ENCODE data around the gene CCDC182.

CCDC182 gene

DNA sequence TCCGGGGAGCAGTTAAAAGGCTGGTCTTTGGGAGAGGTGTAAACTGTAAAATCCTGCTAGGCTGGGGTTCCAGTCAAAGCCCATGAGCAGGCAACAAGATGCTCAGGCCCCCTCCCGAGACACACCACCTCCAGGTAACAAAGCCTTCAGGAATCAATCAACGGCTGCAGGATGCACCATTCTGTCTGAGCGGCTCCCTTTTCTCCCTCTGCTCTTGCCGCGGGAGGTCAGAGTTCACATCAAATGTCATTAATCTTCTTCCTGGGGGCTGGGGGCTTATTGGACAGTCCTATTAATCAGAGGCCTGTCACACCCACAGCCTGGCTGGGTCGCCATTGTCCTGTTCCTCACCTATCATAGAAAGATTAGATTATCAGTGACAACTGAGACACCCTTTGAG, 11.9 kb upstream of the CCDC182 start:
- Histone ChIP-seq H3K36me3 (ENCODE audit: insufficient read depth, low read depth, low read length) (no peaks in the 10 kb centered on the region), H3K27me3 (ENCODE audit: insufficient read depth, low read length) (peaks cover 3% of the 10 kb centered on the region; the same call in 1 of the 2 replicates), H3K4me3 (ENCODE audit: low read length) (no peak overlapping the region), H3K9me3 (ENCODE audit: insufficient read depth, low read depth, low read length) (no peaks in the 10 kb centered on the region), H3K9ac (ENCODE audit: low read depth, low read length) (no peak overlapping the region), H3K27ac (ENCODE audit: low read length) (no peak overlapping the region), H3K4me1 (ENCODE audit: insufficient read depth, low read length) (peaks cover 2% of the 10 kb centered on the region; the same call in 1 of the 2 replicates)

DNA sequence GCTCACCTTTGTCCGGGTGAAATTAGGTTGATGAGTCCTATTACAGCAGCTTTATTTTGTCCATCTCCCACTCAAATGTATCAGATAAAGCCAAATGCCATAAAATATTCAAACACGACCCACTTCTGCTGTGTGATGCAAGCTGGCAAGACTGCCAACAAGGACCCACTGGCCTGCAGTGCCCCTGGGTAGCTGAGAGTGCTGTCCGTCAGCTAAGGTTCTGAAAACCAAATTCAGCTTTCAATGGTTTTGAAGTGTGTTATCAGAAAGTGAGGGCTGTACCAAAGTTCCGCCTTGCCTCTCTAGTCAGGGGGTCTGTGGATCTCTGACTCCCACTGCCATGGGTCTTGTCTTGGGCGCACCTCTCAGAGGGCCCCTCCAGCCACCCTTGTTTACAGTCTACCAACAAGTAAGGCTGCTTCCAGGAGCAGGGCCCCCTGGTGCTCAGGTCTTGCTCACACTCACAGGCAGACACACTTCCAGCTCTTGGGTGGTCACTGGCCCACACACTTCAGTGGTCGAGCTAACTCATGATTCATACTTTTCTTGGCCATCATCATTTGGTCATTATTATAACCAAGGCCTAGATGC, 10.5 kb upstream of the CCDC182 start:
- Histone ChIP-seq H3K9ac (ENCODE audit: low read depth, low read length) (no peak overlapping the region), H3K9me3 (ENCODE audit: insufficient read depth, low read depth, low read length) (no peaks in the 10 kb centered on the region), H3K27ac (ENCODE audit: low read length) (no peak overlapping the region), H3K27me3 (ENCODE audit: insufficient read depth, low read length) (no peaks in the 10 kb centered on the region), H3K4me3 (ENCODE audit: low read length) (no peak overlapping the region), H3K4me1 (ENCODE audit: insufficient read depth, low read length) (no peaks in the 10 kb centered on the region), H3K36me3 (ENCODE audit: insufficient read depth, low read depth, low read length) (no peaks in the 10 kb centered on the region)

DNA sequence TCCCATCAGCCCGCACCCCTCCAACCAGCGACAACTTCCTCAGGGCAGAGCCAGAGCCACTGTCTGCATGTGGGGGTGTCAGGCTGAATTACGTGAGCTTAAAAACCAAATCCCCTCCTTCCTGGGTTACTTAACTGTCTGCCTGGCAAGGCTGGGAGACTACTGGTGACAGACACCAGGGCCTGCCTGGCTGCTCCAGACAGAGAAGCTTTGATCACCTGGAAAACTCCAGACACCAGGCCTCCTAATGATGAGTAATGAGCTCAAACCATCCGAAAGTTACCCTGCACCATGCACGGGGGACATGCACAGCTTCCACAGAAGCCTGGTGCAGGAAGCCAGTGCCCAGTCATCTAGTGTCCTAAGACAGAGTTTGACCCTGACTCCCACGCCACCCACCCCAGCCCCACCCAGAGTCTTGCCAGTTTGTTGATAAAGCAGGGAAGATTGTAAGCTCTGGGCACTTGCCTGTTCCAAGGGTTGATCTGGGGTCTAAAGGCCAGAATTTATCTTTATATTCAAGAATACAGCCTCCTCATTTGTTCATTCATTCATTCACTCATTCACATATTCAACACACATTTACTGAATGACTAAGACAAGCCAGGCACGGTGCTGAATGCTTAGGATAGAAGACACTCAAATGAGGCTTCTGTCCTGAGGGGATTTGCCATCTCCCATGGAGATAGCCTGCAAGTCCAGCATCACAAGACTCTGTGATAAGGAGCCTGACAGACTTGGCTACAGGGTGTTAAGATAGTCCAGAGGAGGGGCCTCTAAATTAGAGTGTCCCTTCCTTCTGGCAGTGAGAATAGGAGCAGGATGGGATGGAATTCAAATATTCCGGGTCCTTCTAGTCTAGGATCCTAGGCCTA, 7.2 kb upstream of the CCDC182 start:
- Histone ChIP-seq H3K9ac (ENCODE audit: low read depth, low read length) (no peak overlapping the region), H3K9me3 (ENCODE audit: insufficient read depth, low read depth, low read length) (no peaks in the 10 kb centered on the region), H3K27ac (ENCODE audit: low read length) (no peak overlapping the region), H3K4me3 (ENCODE audit: low read length) (no peak overlapping the region), H3K36me3 (ENCODE audit: insufficient read depth, low read depth, low read length) (no peaks in the 10 kb centered on the region), H3K4me1 (ENCODE audit: insufficient read depth, low read length) (no peaks in the 10 kb centered on the region), H3K27me3 (ENCODE audit: insufficient read depth, low read length) (no peaks in the 10 kb centered on the region)

DNA sequence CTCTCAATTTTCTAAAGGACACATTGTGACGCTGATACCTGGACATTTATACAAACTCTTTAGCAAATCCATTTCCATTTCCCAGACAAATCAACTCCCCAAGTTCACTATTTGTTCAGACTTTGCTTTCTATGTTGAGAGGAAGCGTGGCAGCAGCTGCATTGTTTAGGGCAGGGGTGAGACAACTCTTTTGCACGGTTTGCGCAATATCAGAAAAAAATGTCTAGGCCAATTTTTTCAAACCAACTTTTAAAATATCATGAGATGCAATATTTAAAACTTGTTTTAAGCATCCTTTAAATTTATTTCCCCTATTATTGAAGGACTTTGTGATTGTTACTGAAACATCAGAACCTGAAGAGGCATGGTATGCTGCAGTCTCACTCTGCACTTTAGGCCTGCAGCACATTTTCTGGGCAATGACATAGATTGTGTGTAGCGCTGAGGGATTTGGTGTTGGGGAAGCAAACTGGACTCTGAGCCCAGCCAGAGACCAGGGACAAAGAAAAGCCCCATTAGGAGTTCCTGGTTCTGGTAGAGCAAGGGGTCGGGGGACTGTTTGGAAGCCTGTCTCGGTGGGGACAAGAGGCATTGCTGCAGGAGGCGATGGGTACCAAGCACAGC, 6.4 kb upstream of the CCDC182 start:
- Histone ChIP-seq H3K4me1 (ENCODE audit: insufficient read depth, low read length) (no peaks in the 10 kb centered on the region), H3K27ac (ENCODE audit: low read length) (no peak overlapping the region), H3K27me3 (ENCODE audit: insufficient read depth, low read length) (no peaks in the 10 kb centered on the region), H3K36me3 (ENCODE audit: insufficient read depth, low read depth, low read length) (no peaks in the 10 kb centered on the region), H3K9ac (ENCODE audit: low read depth, low read length) (no peak overlapping the region), H3K4me3 (ENCODE audit: low read length) (no peak overlapping the region), H3K9me3 (ENCODE audit: insufficient read depth, low read depth, low read length) (no peaks in the 10 kb centered on the region)

DNA sequence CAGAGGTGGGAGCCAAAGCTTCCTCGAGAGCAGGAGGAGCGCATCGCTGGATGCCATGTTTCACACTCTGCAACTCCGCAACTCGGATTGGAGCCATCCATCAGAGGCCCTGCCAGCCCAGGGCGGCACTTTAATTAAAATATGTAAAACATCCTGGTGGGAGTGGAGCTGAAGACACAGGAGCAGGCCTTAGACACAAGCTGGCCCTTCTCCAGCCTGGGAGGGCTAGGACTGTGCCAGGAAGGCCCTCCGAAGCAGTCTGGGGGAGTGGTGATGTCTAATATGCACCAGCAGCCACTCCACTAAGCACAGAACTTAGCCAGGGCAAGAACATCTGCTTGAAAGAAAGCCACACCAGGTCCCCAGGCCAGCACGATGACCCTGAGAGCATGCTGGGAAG, 5.8 kb upstream of the CCDC182 start:
- Histone ChIP-seq H3K27me3 (ENCODE audit: insufficient read depth, low read length) (no peaks in the 10 kb centered on the region), H3K4me1 (ENCODE audit: insufficient read depth, low read length) (no peaks in the 10 kb centered on the region), H3K36me3 (ENCODE audit: insufficient read depth, low read depth, low read length) (no peaks in the 10 kb centered on the region), H3K27ac (ENCODE audit: low read length) (no peak overlapping the region), H3K9ac (ENCODE audit: low read depth, low read length) (no peak overlapping the region), H3K4me3 (ENCODE audit: low read length) (no peak overlapping the region), H3K9me3 (ENCODE audit: insufficient read depth, low read depth, low read length) (no peaks in the 10 kb centered on the region)

DNA sequence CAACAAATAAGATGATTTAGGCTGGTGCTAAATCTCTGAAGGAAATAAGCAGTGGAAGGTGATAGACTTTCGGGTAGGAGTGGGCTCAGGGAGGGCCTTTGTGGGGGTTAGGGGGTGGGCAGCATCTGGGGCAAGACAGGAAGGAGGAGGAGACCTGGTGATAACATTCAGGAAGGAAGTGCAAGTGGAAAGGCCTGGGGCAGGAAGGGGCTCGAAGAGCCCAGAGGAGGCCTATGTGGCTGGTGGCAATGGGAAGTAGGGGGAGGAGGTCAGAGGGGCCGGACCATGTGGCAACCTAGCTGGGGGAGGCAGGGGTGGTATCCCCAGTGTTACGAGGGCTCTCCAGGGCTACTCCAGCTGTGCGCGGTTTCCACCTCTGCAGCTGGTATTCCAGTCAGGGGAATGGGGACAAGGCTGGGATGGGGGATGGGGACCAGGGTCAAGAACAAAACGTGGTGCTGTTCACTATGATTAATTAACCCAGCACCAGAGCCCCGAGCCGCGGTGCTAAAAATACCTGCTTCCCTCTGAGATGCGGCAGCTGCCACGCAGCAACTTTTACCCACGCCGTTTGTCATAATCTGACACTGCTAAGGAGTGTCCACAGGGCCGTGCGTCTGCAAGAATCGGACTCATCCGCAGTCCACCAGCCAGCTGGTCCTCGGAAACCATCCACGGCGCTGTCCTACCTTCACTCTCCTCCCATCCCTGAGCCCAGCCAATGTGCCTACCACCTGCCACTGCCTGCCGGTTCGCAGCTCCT, 5.2 kb upstream of the CCDC182 start:
- Histone ChIP-seq H3K4me1 (ENCODE audit: insufficient read depth, low read length) (no peaks in the 10 kb centered on the region), H3K36me3 (ENCODE audit: insufficient read depth, low read depth, low read length) (no peaks in the 10 kb centered on the region), H3K9ac (ENCODE audit: low read depth, low read length) (no peak overlapping the region), H3K27ac (ENCODE audit: low read length) (no peak overlapping the region), H3K4me3 (ENCODE audit: low read length) (no peak overlapping the region), H3K27me3 (ENCODE audit: insufficient read depth, low read length) (no peaks in the 10 kb centered on the region), H3K9me3 (ENCODE audit: insufficient read depth, low read depth, low read length) (no peaks in the 10 kb centered on the region)

DNA sequence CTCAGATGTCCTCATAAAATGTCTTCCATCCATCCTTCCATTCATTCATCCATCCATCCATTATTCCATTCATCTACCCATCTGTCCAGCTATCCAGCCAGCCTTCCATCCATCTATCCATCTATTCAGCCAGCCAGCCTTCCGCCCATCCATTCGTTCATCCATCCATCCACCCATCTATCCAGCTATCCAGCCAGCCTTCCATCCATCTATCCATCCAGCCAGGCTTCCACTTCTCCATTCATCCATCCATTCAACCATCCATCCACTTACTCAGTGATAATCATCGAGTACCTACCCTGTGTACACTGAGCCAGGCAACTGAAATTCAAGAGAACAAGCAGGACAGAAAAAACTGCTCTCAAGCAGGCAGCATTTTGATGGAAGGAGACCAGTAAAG, 4.6 kb upstream of the CCDC182 start:
- no peak overlapping the region for H3K27ac ChIP-seq (ENCODE audit: low read length)
- no peak overlapping the region for H3K9ac ChIP-seq (ENCODE audit: low read depth, low read length)
- no peaks in the 10 kb centered on the region for H3K36me3 ChIP-seq (ENCODE audit: insufficient read depth, low read depth, low read length)
- no peaks in the 10 kb centered on the region for H3K9me3 ChIP-seq (ENCODE audit: insufficient read depth, low read depth, low read length)
- no peaks in the 10 kb centered on the region for H3K4me1 ChIP-seq (ENCODE audit: insufficient read depth, low read length)
- no peak overlapping the region for H3K4me3 ChIP-seq (ENCODE audit: low read length)
- H3K27me3 ChIP-seq (ENCODE audit: insufficient read depth, low read length): no peaks in the 10 kb centered on the region

DNA sequence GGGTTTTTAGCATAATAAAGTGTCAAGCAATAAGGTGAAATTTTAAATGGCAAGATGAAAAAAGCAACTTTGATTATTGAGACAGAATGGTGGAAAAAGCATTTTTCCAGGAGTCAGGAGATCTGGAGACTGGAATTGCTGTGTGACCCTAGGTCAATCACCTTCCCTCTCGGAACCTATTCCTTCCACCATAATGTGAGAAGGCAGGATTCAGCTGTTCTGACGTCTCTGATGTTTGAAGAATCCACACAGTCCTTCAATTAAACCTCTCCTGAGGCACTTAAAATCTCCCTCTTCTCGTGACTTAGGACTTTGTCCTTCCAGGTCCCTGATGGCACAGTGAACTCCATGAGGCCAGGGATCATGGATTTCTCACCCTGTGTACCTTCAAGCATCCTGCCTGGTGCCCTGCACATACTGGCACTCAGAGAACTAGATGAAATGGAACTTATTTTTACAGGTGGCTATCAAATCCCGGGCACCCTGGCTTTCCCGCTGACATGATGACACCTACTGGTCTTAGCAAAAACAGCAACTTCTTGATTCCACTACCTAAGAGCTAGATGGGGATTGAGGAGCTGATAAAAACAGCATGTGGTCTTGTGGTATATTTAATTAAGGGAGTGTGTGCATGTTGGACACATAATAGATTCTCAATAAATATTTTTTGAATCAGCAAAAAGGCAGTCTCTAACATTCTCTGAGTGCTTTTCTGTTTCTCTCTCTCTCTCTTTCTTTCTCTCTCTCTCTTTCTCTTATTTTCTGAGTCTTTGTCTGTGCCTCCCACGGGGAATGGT, 2.3 kb upstream of the CCDC182 start:
- Histone ChIP-seq H3K9ac (ENCODE audit: low read depth, low read length) (no peak overlapping the region), H3K4me1 (ENCODE audit: insufficient read depth, low read length) (no peaks in the 10 kb centered on the region), H3K4me3 (ENCODE audit: low read length) (no peak overlapping the region), H3K9me3 (ENCODE audit: insufficient read depth, low read depth, low read length) (no peaks in the 10 kb centered on the region), H3K27me3 (ENCODE audit: insufficient read depth, low read length) (no peaks in the 10 kb centered on the region), H3K36me3 (ENCODE audit: insufficient read depth, low read depth, low read length) (no peaks in the 10 kb centered on the region), H3K27ac (ENCODE audit: low read length) (no peak overlapping the region)

DNA sequence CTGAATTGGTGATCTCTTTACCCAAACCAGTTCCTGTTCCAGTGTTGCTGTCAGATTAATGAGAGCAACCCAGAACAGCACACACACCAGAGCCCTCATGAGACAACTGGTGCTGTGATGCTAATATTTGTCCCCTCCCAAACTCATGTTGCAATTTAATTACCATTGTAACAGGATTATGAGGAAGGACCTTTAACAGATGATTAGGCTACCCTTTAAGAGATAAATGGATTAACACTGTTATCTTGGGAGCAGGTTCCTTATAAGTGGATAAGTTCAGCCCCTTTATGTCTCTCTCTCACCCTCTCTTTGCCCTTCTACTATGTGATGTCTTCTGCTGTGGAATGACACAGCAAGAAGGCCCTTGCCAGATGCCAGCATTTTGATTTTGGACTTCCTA, 1.1 kb upstream of the CCDC182 start:
- no peak overlapping the region for H3K27ac ChIP-seq (ENCODE audit: low read length)
- no peaks in the 10 kb centered on the region for H3K36me3 ChIP-seq (ENCODE audit: insufficient read depth, low read depth, low read length)
- H3K9ac ChIP-seq (ENCODE audit: low read depth, low read length): no peak overlapping the region
- no peak overlapping the region for H3K4me3 ChIP-seq (ENCODE audit: low read length)
- no peaks in the 10 kb centered on the region for H3K9me3 ChIP-seq (ENCODE audit: insufficient read depth, low read depth, low read length)
- H3K4me1 ChIP-seq (ENCODE audit: insufficient read depth, low read length): no peaks in the 10 kb centered on the region
- H3K27me3 ChIP-seq (ENCODE audit: insufficient read depth, low read length): no peaks in the 10 kb centered on the region

DNA sequence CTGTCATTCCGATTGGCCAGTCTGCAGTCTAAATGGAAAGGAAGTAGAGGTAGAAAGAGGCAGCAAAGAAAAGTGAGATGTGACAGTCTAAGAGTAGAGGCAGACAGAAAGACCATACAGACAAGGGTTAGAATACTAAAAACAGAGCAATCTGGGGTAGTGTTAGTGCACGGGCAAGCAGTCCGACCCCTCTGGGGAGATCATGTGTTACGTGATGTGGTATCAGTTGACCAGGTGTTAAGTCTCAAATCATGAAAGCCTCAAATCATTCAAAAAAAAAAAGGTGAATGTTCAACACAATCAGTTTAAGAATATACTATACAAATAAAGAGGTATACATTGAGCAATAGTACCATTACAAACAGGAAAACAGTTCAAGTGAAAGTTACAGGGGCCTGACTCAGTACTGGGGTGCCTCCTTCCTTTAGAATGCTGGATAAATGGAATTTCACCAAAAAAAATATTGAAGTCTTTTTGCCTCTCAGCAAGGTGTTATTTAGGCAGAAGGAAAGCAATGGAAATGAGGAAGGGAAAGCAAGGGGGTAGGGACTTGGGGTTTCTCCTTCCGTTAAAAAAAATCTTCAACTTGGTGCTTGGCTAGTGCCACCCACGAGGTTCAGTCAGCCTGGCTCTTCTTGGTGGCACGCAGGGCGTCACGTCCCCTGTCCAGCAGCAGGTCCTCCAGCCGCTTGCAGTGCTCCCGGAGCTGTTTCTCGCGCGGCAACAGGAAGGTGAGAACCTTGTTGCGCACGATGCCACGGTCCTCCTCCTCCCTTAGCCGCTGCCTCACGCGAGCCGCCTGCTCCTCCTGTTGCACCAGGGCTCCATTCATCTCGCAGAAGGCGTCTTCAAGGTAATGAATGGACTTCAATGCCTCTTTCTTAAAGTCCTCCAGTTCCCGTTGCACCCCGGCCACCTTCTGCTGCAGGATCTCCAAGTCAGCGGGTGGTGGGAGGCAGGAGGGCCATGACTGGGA, 616 bp downstream of the CCDC182 start:
- Histone ChIP-seq H3K27ac (ENCODE audit: low read length) (no peak overlapping the region), H3K9me3 (ENCODE audit: insufficient read depth, low read depth, low read length) (no peaks in the 10 kb centered on the region), H3K4me1 (ENCODE audit: insufficient read depth, low read length) (no peaks in the 10 kb centered on the region), H3K9ac (ENCODE audit: low read depth, low read length) (no peak overlapping the region), H3K27me3 (ENCODE audit: insufficient read depth, low read length) (no peaks in the 10 kb centered on the region), H3K36me3 (ENCODE audit: insufficient read depth, low read depth, low read length) (no peaks in the 10 kb centered on the region), H3K4me3 (ENCODE audit: low read length) (no peak overlapping the region)
